ENCODE data around the gene PDE4B. TPM values are rescaled to one million over a fixed set of nuclear protein-coding genes. Genes with fewer than 3 reads are reported as not detected.
A peak's percentile ranks its signal among the peaks of the same experiment; 100 is the strongest.

PDE4B gene
- polyA plus RNA-seq, 2 of the 4 experiments (the other 2 are of a cell fraction) = 20.2 to 56.8 TPM

- CTCF ChIA-PET = no interaction called here
- no peak overlapping the region for H3K27ac ChIP-seq
- H3K4me3 ChIP-seq = no peak overlapping the region
- H3K4me2 ChIP-seq = peak overlapping the region; percentile 23; the same call in 1 of the 3 replicates
- WGBS (ENCODE audit: missing lambda C conversion rate) = 33% methylated on average over 1 of the region's 1 CpG
- H3K9me3 ChIP-seq = no peaks in the 10 kb centered on the region
- TF ChIP-seq TFCP2L1 (CRISPR knock-in tag; IDR thresholded peaks at IDR 0.05) (no peak), FOSL2 (IDR thresholded peaks at IDR 0.05) (no peak), FOSL2 (CRISPR knock-in tag; IDR thresholded peaks at IDR 0.05) (peak; percentile 35; the same call in 1 of the 2 replicates)
- no peak for FAIRE-seq
- peak in 1 of 2 experiments; percentile 5 for DNase-seq (ENCODE audit: low read depth in 1 of 2, low spot score in 1 of 2)
- H3K4me1 ChIP-seq = peaks cover 34% of the 10 kb centered on the region; the same call in 2 of the 3 replicates
- ATAC-seq = no peak
- POLR2A ChIA-PET = no interaction called here
Measured at GRCh38 chr1:66041654-66042053, 249.0 kb downstream of the PDE4B start.

DNA sequence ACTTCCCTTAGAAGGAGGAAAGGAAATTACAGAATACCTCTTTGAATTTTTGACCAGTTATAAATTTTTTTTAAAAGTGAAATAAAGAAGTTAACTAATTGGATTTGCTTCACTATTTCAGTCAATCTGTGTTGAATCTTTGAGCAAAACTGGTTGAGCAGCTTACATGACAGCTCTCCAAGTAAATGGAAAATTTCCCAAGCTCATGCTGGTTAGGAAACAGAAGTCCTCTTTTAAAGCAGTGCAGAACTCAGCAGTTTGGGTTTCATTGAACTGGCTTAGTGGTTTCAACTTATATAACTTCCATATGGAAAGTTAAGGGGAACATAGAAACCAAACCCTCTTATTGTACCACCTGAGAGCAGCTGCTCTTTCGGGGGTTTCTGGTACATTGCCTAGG lies 250.5 kb downstream of the PDE4B start:
- ATAC-seq = no peak
- no peak for TF ChIP-seq SREBF2 (IDR thresholded peaks at IDR 0.05)
- TF ChIP-seq, protein P1, sequence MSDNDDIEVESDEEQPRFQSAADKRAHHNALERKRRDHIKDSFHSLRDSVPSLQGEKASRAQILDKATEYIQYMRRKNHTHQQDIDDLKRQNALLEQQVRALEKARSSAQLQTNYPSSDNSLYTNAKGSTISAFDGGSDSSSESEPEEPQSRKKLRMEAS (IDR thresholded peaks at IDR 0.05) = no peak
- TF ChIP-seq ZFP36 (IDR thresholded peaks at IDR 0.05; ENCODE audit: borderline replicate concordance, partially characterized antibody) = no peak
- TF ChIP-seq ZNF302 (CRISPR knock-in tag; IDR thresholded peaks at IDR 0.05) = no peak
- no peak for TF ChIP-seq RFX5 (IDR thresholded peaks at IDR 0.05)
- no peak for TF ChIP-seq RAD21 (conservative IDR thresholded peaks at IDR 0.05 in 1 of 2, IDR thresholded peaks at IDR 0.05 in 1 of 2)
- no peak for TF ChIP-seq SMC3 (IDR thresholded peaks at IDR 0.05)
- no peak for FAIRE-seq

GRCh38 chr1:66044912-66045311 lies 252.2 kb downstream of the PDE4B start:
- 46% methylated on average over 1 of the region's 1 CpG for WGBS (ENCODE audit: missing lambda C conversion rate)
- Histone ChIP-seq H3K4me1 (peaks cover 39% of the 10 kb centered on the region; the same call in 2 of the 3 replicates), H3K27ac (no peak overlapping the region), H3K4me3 (no peak overlapping the region), H3K4me2 (peak overlapping the region; percentile 15; the same call in 1 of the 3 replicates), H3K9me3 (no peaks in the 10 kb centered on the region)
- no peak for ATAC-seq
- no peak for TF ChIP-seq TFCP2L1 (CRISPR knock-in tag; IDR thresholded peaks at IDR 0.05)
- TF ChIP-seq KDM5A (IDR thresholded peaks at IDR 0.05) = no peak
- no peak for TF ChIP-seq JUNB (IDR thresholded peaks at IDR 0.05)
- TF ChIP-seq KDM1A (IDR thresholded peaks at IDR 0.05; ENCODE audit: low read depth) = no peak
- no peak for TF ChIP-seq SREBF2 (IDR thresholded peaks at IDR 0.05)
- no peak for TF ChIP-seq HDAC2 (IDR thresholded peaks at IDR 0.05)
- TF ChIP-seq MAZ (IDR thresholded peaks at IDR 0.05; ENCODE audit: borderline replicate concordance, low read depth, low read length) = no peak
- TF ChIP-seq, protein P1 (IDR thresholded peaks at IDR 0.05) = no peak
- no peak for TF ChIP-seq FOSB (CRISPR knock-in tag; IDR thresholded peaks at IDR 0.05)
- FAIRE-seq = no peak
- ChIA-PET POLR2A (no interaction called here), CTCF (no interaction called here)
- no peak for DNase-seq (ENCODE audit: low read depth in 1 of 2, low spot score in 1 of 2)

More for the DNA sequence above, 250.5 kb downstream of the PDE4B start:
- H3K27ac ChIP-seq = peak overlapping the region in 1 of 2 experiments; percentile 28; a peak in 1 of 6 replicates
- CTCF ChIA-PET = no interaction called here
- POLR2A ChIA-PET = no interaction called here
- no peaks in the 10 kb centered on the region for H3K9me3 ChIP-seq
- H3K4me1 ChIP-seq = peaks cover 39% of the 10 kb centered on the region; the same call in 2 of the 3 replicates
- DNase-seq (ENCODE audit: low read depth in 1 of 2, low spot score in 1 of 2) = no peak
- H3K4me2 ChIP-seq = no peak overlapping the region
- 50% methylated on average over 1 of the region's 1 CpG for WGBS (ENCODE audit: missing lambda C conversion rate)
- H3K4me3 ChIP-seq = no peak overlapping the region

GRCh38 chr1:66046415-66046814 lies 253.7 kb downstream of the PDE4B start:
- no peak overlapping the region for H3K27ac ChIP-seq
- H3K4me1 ChIP-seq = peaks cover 37% of the 10 kb centered on the region; the same call in 2 of the 3 replicates
- H3K9me3 ChIP-seq = no peaks in the 10 kb centered on the region
- H3K4me2 ChIP-seq = peak overlapping the region; percentile 18; the same call in 1 of the 3 replicates
- 41% methylated on average over 4 of the region's 4 CpGs for WGBS (ENCODE audit: missing lambda C conversion rate)
- no peak overlapping the region for H3K4me3 ChIP-seq
- FAIRE-seq = no peak
- POLR2A ChIA-PET = no interaction called here
- TF ChIP-seq USF2 (IDR thresholded peaks at IDR 0.05) = no peak
- no peak for TF ChIP-seq RARB (CRISPR knock-in tag; IDR thresholded peaks at IDR 0.05)
- TF ChIP-seq CEBPB (IDR thresholded peaks at IDR 0.05) = peak in 1 of 2 experiments; percentile 9; a peak in 1 of 4 replicates
- TF ChIP-seq RFX5 (IDR thresholded peaks at IDR 0.05) = no peak
- no peak for TF ChIP-seq CHD4 (IDR thresholded peaks at IDR 0.05; ENCODE audit: borderline replicate concordance)
- no peak for DNase-seq (ENCODE audit: low read depth in 1 of 2, low spot score in 1 of 2)
- no peak for ATAC-seq
- CTCF ChIA-PET = no interaction called here

Measured in A549 (cell line).